ENCODE data around the gene BEX3.
"Not testable (repeated sequence)": the region's sequence is repeated elsewhere in the genome, so short reads cannot be mapped to it uniquely, and the experiment has no call there.

BEX3 gene

GRCh38 chrX:103347682-103348397 is 28.5 kb upstream of the BEX3 start:
- no peak overlapping the region for H3K4me3 ChIP-seq (replicated peaks; ENCODE audit: low read depth, low read length)
- no peak for DNase-seq (ENCODE audit: low read depth)
- TF ChIP-seq CTCF (IDR thresholded peaks at IDR 0.05; ENCODE audit: low read length, missing control alignments), result no peak

- DNase-seq (ENCODE audit: low read depth), result peak; percentile 90
- H3K4me3 ChIP-seq (replicated peaks; ENCODE audit: low read depth, low read length), result peak within 1 kb of the TSS; percentile 91
- TF ChIP-seq CTCF (IDR thresholded peaks at IDR 0.05; ENCODE audit: low read length, missing control alignments), result no peak
These were observed 20.1 kb upstream of the BEX3 start, which contains the start of gene TCEAL9 for GRCh38 chrX:103356130-103356798. Gene TCEAL9 (plus strand): TSS chrX:103356506. CDS start chrX:103357685, 1,179 bp downstream.

- DNase-seq (ENCODE audit: low read depth), result no peak
- peak overlapping the region; percentile 91 for H3K4me3 ChIP-seq (replicated peaks; ENCODE audit: low read depth, low read length)
- no peak for TF ChIP-seq CTCF (IDR thresholded peaks at IDR 0.05; ENCODE audit: low read length, missing control alignments)
These were observed 19.5 kb upstream of the BEX3 start for GRCh38 chrX:103356858-103357257.

GRCh38 chrX:103357871-103358270 is 18.5 kb upstream of the BEX3 start:
- no peak for DNase-seq (ENCODE audit: low read depth)
- H3K4me3 ChIP-seq (replicated peaks; ENCODE audit: low read depth, low read length), result peak overlapping the region; percentile 91
- TF ChIP-seq CTCF (IDR thresholded peaks at IDR 0.05; ENCODE audit: low read length, missing control alignments), result no peak

- H3K4me3 ChIP-seq (replicated peaks; ENCODE audit: low read depth, low read length), result not testable (repeated sequence)
These were observed 16.7 kb upstream of the BEX3 start for GRCh38 chrX:103359605-103360004.

GRCh38 chrX:103360092-103360491 is 16.2 kb upstream of the BEX3 start:
- no peak overlapping the region for H3K4me3 ChIP-seq (replicated peaks; ENCODE audit: low read depth, low read length)
- peak; percentile 53 for DNase-seq (ENCODE audit: low read depth)
- TF ChIP-seq CTCF (IDR thresholded peaks at IDR 0.05; ENCODE audit: low read length, missing control alignments), result no peak

More at GRCh38 chrX:103359605-103360004, 16.7 kb upstream of the BEX3 start:
- DNase-seq (ENCODE audit: low read depth), result not testable (repeated sequence)

- DNase-seq (ENCODE audit: low read depth), result no peak
- H3K4me3 ChIP-seq (replicated peaks; ENCODE audit: low read depth, low read length), result no peak overlapping the region
- no peak for TF ChIP-seq CTCF (IDR thresholded peaks at IDR 0.05; ENCODE audit: low read length, missing control alignments)
These were observed 15.4 kb upstream of the BEX3 start for GRCh38 chrX:103360916-103361315.

Data from fibroblast of pulmonary artery (primary cell).